ENCODE data around the gene GRID2.

- no peak for TF ChIP-seq POLR2AphosphoS5 (IDR thresholded peaks at IDR 0.05; ENCODE audit: low read depth, low read length)
- TF ChIP-seq REST (IDR thresholded peaks at IDR 0.05; ENCODE audit: insufficient read depth in 1 of 2, low read depth in 2 of 2, low read length in 2 of 2), result no peak
Measured at GRCh38 chr4:92678292-92678691, 374.5 kb downstream of the GRID2 start.
